GM12864 (cell line): Measurements from ENCODE around the gene RASSF7.
A peak's percentile ranks its signal among the peaks of the same experiment; 100 is the strongest.

ENCODE experiments used
- DNase-seq: peaks from one replicate; pipeline ENCODE4 v3.0.0-alpha.2; 2011; ENCODE audit warnings: low read depth
- H3K4me3 ChIP-seq: 2 replicates; pipeline ENCODE4 v1.5.1; 2011; ENCODE audit warnings: mild to moderate bottlenecking, low read depth, low read length, control low read depth
- CTCF ChIP-seq: IDR thresholded peaks from 2 replicates; pipeline ENCODE4 v1.5.1; 2011; ENCODE audit warnings: low read depth, mild to moderate bottlenecking, moderate library complexity, low read length, control low read depth, inconsistent platforms; ENCODE audit errors: missing control alignments

The RASSF7 gene

GRCh38 chr11:577611-577894, 16.8 kb downstream of the RASSF7 start:
- peak overlapping the region; percentile 72 for H3K4me3 ChIP-seq
- DNase-seq: no peak
- no peak for TF ChIP-seq CTCF

GRCh38 chr11:578276-579035, 17.7 kb downstream of the RASSF7 start:
- peak overlapping the region; percentile 72 for H3K4me3 ChIP-seq
- DNase-seq: no peak
- no peak for TF ChIP-seq CTCF

- DNase-seq: no peak
- no peak for TF ChIP-seq CTCF
- H3K4me3 ChIP-seq: no peak overlapping the region
These were observed 19.2 kb downstream of the RASSF7 start for GRCh38 chr11:579830-580601.

- H3K4me3 ChIP-seq: no peak overlapping the region
- no peak for TF ChIP-seq CTCF
- DNase-seq: no peak
These were observed 20.6 kb downstream of the RASSF7 start for GRCh38 chr11:581342-581741.

- no peak overlapping the region for H3K4me3 ChIP-seq
- TF ChIP-seq CTCF: no peak
- no peak for DNase-seq
These were observed 21.0 kb downstream of the RASSF7 start for GRCh38 chr11:581752-582151.

- TF ChIP-seq CTCF: no peak
- no peak overlapping the region for H3K4me3 ChIP-seq
- no peak for DNase-seq
These were observed 23.5 kb downstream of the RASSF7 start for GRCh38 chr11:584287-584686.
